ENCODE measurements around the gene CES2.

DNA sequence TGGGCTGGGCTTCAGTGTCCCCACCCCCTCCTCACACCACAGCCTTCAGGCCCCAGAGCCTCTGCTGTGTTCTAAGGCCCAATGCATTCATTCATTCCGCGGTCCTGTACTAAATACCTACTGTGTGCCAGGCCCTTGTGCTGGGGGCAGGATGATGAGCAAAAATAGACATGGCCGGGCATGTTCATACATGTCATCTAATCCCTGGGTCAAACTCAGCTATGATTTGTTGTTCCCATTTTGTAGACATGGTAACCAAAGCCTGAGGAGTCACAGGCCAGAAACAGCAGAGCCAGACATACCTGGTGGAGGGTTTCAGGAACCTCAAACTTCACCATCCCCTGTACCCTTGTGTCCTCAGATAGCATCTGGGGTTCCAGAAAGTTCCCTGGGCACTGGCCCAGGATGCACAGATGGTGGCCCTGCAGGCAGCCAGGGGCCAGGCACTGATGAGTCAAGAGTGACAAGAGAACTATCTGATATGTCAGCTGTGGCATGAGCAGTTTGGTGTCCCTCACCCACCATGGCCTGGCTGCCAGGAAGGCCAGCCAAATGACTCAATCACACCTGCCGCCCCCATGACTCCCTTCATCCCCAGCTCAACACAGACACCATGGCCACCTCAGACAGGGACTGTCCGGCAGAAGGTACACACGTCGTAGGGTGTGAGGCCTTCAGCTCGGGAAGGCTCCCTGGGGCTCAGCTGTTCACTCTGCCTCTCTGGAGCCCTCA is 7.2 kb upstream of the CES2 start:
- TF ChIP-seq, protein P1, sequence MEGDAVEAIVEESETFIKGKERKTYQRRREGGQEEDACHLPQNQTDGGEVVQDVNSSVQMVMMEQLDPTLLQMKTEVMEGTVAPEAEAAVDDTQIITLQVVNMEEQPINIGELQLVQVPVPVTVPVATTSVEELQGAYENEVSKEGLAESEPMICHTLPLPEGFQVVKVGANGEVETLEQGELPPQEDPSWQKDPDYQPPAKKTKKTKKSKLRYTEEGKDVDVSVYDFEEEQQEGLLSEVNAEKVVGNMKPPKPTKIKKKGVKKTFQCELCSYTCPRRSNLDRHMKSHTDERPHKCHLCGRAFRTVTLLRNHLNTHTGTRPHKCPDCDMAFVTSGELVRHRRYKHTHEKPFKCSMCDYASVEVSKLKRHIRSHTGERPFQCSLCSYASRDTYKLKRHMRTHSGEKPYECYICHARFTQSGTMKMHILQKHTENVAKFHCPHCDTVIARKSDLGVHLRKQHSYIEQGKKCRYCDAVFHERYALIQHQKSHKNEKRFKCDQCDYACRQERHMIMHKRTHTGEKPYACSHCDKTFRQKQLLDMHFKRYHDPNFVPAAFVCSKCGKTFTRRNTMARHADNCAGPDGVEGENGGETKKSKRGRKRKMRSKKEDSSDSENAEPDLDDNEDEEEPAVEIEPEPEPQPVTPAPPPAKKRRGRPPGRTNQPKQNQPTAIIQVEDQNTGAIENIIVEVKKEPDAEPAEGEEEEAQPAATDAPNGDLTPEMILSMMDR (IDR thresholded peaks at IDR 0.05), result no peak
- TF ChIP-seq POLR2A (IDR thresholded peaks at IDR 0.05) (no peak), EP300 (IDR thresholded peaks at IDR 0.05) (no peak)

Measured in ovary (tissue), 3 donors.